K562 (cell line): ENCODE measurements around the gene AMOTL1. TPM values are rescaled to one million over a fixed set of nuclear protein-coding genes. Genes with fewer than 3 reads are reported as not detected.

Experiments
- ARID4B ChIP-seq: sonication (generic); formaldehyde crosslinking; IDR thresholded peaks from 2 replicates; pipeline ENCODE4 v1.8.0; 2022; ENCODE audit warnings: mild to moderate bottlenecking, missing genetic modification reagents
- ATF2 ChIP-seq: sonication (generic); formaldehyde crosslinking; IDR thresholded peaks from 2 replicates; pipeline ENCODE4 v1.8.1; 2022; ENCODE audit warnings: missing genetic modification reagents
- CEBPG ChIP-seq, 3 experiments: fragments of 200-800 bp in 1 of 3; sonication (Bioruptor generic) in 1 of 3; sonication (generic) in 1 of 3; formaldehyde crosslinking in 1 of 3; IDR thresholded peaks in 2 of 3; conservative IDR thresholded peaks in 1 of 3; 2 replicates each; pipeline versions ENCODE4 v1.6.1 to v1.8.0; 2016 to 2022; ENCODE audit warnings: missing compliant biosample characterization in 2 of 3, missing genetic modification characterization in 2 of 3, mild to moderate bottlenecking in 1 of 3, missing genetic modification reagents in 1 of 3
- FIP1L1 ChIP-seq: fragments of 200-400 bp; formaldehyde crosslinking; IDR thresholded peaks from 2 replicates; pipeline ENCODE4 v1.6.1; 2018; ENCODE audit warnings: mild to moderate bottlenecking, low read depth, low read length; ENCODE audit not compliant: poor library complexity, severe bottlenecking
- KDM1A ChIP-seq, 2 experiments: fragments of 450-650 bp; IDR thresholded peaks; 2 replicates each; pipeline ENCODE4 v1.6.1; 2016; ENCODE audit warnings: mild to moderate bottlenecking in 2 of 2
- KLF10 ChIP-seq: fragments of 250-450 bp; sonication (Bioruptor Pico); IDR thresholded peaks from 2 replicates; pipeline ENCODE4 v1.6.1; 2021; ENCODE audit warnings: matching md5 sums
- NCOR1 ChIP-seq: fragments of 450-650 bp; IDR thresholded peaks from 2 replicates; pipeline ENCODE4 v1.6.1; 2016; ENCODE audit warnings: mild to moderate bottlenecking, moderate library complexity
- NR1H2 ChIP-seq: sonication (generic); formaldehyde crosslinking; IDR thresholded peaks from 2 replicates; pipeline ENCODE4 v1.4.0; 2020; ENCODE audit warnings: mild to moderate bottlenecking, missing genetic modification reagents
- PTBP1 ChIP-seq: fragments of 200-400 bp; formaldehyde crosslinking; IDR thresholded peaks from 2 replicates; pipeline ENCODE4 v1.6.1; 2017; ENCODE audit warnings: low read depth, low read length
- SMARCA5 ChIP-seq: fragments of 450-650 bp; IDR thresholded peaks from 2 replicates; pipeline ENCODE4 v1.6.1; 2016
- STAT5A ChIP-seq: IDR thresholded peaks from 2 replicates; pipeline ENCODE4 v1.6.1; 2012; ENCODE audit warnings: low read length, inconsistent platforms, borderline replicate concordance
- WHSC1 ChIP-seq: IDR thresholded peaks from one replicate; pipeline ENCODE4 v1.6.1; 2012; ENCODE audit warnings: low read length, control low read depth, inconsistent platforms
- ZNF79 ChIP-seq: fragments of 250-450 bp; sonication (Bioruptor Pico); IDR thresholded peaks from 2 replicates; pipeline ENCODE4 v1.4.0; 2020; ENCODE audit warnings: low read depth, mild to moderate bottlenecking, moderate library complexity
- polyA plus RNA-seq, 8 experiments: library from polyadenylated mRNA; depleted of rRNA in 4 of 8; stranded (reverse) in 5 of 8; unstranded in 3 of 8; fragments of >200 nt; fragmentation: Nextera tagmentation in 2 of 8; fragmentation: Illumina TruSeq in 1 of 8; extraction: Ambion mirVana in 2 of 8; extraction: Trizol in 1 of 8; gene quantifications; 2 replicates each; pipeline versions ENCODE4 v1.2.1 to v1.2.3, GENCODE V29; 2011 to 2014; ENCODE audit warnings: inconsistent platforms in 1 of 8, missing spikeins in 1 of 8
- total RNA-seq, 7 experiments: library from RNA; depleted of rRNA in 6 of 7; stranded (reverse); fragments of >200 nt in 6 of 7; fragmentation: Illumina TruSeq in 2 of 7; extraction: Trizol in 2 of 7; gene quantifications; 2 replicates each; pipeline versions ENCODE4 v1.2.1 to v1.2.3, GENCODE V29; 2011 to 2021; ENCODE audit warnings: low replicate concordance in 1 of 7
- TF ChIP-seq, protein P1 (sequence below): fragments of 200-800 bp; sonication (Bioruptor generic); IDR thresholded peaks from 2 replicates; pipeline ENCODE4 v1.6.1; 2017; ENCODE audit warnings: missing genetic modification characterization, missing compliant biosample characterization
- TF ChIP-seq, protein P2 (sequence below), 3 experiments: fragments of 200-800 bp in 1 of 3; fragments of 250-450 bp in 1 of 3; fragments of 450-650 bp in 1 of 3; sonication (Bioruptor Pico) in 1 of 3; sonication (Bioruptor generic) in 1 of 3; formaldehyde crosslinking in 1 of 3; IDR thresholded peaks; 2 replicates each; pipeline versions ENCODE4 v1.6.1 to v1.8.0; 2016 to 2022; ENCODE audit warnings: mild to moderate bottlenecking in 2 of 3, missing genetic modification characterization in 2 of 3, missing compliant biosample characterization in 1 of 3, moderate library complexity in 1 of 3

The AMOTL1 gene
- total and polyA plus RNA-seq, 9 of the 15 experiments (the other 6 are each of a cell fraction or from before 2014, with no cell fraction given), result 4.0 to 35.4 (median 14.0) TPM

DNA sequence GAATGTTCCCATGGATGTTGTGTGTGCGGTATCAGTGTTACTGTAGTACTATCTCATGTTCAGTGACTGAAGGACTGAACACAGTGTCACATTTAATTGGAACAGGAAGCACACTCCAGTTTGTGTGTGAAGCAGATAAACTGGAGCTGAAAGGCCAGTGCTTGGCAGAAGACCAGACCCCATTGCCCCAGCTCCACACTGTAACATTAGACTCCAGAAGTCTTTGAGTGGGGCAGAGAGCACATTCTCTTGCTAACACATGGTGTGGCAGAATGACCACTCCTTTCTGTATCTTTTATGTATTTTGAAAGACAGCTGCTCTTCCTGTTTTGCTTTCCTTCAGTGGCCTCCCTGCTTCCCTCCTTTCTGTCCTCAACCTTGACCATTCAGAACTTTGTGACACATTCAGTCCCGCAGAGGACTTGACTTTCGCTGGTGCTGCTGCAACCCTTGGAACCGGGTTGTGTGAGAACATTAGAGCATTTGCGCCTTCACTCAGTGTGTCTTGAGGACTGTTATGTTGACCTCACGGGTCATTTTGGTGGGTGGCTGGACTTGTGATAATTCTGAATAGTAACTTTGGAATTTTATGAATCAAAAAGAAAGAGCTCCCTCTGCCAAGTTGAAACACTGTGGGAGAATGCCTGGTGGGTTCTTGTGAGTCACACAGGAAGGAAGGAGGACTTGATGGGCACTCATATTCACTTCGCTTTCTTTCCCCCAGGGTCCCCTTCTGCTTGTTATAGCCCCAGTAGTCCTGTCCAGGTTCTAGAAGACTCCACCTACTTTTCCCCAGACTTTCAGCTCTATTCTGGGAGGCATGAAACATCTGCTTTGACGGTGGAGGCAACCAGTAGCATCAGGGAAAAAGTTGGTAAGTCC is 26.4 kb downstream of the AMOTL1 start (continued):
- TF ChIP-seq NCOR1, result peak; percentile 46; the same call in 1 of the 2 replicates
- TF ChIP-seq, protein P1, sequence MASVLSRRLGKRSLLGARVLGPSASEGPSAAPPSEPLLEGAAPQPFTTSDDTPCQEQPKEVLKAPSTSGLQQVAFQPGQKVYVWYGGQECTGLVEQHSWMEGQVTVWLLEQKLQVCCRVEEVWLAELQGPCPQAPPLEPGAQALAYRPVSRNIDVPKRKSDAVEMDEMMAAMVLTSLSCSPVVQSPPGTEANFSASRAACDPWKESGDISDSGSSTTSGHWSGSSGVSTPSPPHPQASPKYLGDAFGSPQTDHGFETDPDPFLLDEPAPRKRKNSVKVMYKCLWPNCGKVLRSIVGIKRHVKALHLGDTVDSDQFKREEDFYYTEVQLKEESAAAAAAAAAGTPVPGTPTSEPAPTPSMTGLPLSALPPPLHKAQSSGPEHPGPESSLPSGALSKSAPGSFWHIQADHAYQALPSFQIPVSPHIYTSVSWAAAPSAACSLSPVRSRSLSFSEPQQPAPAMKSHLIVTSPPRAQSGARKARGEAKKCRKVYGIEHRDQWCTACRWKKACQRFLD (CRISPR knock-in tag), result 0 out of 2 replicates have a peak, but pooled peaks have one; percentile 53
- no peak for TF ChIP-seq KLF10
- no peak for TF ChIP-seq CEBPG (CRISPR knock-in tag; IDR thresholded peaks at IDR 0.05)
- TF ChIP-seq CEBPG (tag; conservative IDR thresholded peaks at IDR 0.05 in 1 of 2, IDR thresholded peaks at IDR 0.05 in 1 of 2), result no peak
- no peak for TF ChIP-seq FIP1L1
- TF ChIP-seq ATF2 (CRISPR knock-in tag), result no peak
- 0 out of 2 replicates have a peak, but pooled peaks have one; percentile 7 for TF ChIP-seq STAT5A
- peak in 1 of 2 experiments; percentile 18; a peak in 1 of 4 replicates for TF ChIP-seq KDM1A (IDR thresholded peaks at IDR 0.05)
- TF ChIP-seq, protein P2, sequence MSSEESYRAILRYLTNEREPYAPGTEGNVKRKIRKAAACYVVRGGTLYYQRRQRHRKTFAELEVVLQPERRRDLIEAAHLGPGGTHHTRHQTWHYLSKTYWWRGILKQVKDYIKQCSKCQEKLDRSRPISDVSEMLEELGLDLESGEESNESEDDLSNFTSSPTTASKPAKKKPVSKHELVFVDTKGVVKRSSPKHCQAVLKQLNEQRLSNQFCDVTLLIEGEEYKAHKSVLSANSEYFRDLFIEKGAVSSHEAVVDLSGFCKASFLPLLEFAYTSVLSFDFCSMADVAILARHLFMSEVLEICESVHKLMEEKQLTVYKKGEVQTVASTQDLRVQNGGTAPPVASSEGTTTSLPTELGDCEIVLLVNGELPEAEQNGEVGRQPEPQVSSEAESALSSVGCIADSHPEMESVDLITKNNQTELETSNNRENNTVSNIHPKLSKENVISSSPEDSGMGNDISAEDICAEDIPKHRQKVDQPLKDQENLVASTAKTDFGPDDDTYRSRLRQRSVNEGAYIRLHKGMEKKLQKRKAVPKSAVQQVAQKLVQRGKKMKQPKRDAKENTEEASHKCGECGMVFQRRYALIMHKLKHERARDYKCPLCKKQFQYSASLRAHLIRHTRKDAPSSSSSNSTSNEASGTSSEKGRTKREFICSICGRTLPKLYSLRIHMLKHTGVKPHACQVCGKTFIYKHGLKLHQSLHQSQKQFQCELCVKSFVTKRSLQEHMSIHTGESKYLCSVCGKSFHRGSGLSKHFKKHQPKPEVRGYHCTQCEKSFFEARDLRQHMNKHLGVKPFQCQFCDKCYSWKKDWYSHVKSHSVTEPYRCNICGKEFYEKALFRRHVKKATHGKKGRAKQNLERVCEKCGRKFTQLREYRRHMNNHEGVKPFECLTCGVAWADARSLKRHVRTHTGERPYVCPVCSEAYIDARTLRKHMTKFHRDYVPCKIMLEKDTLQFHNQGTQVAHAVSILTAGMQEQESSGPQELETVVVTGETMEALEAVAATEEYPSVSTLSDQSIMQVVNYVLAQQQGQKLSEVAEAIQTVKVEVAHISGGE (CRISPR knock-in tag; IDR thresholded peaks at IDR 0.05), result peak in 1 of 3 experiments; percentile 84; a peak in 2 of 6 replicates
- no peak for TF ChIP-seq ARID4B (CRISPR knock-in tag)
- no peak for TF ChIP-seq ZNF79
- TF ChIP-seq PTBP1, result no peak
- TF ChIP-seq NR1H2 (CRISPR knock-in tag), result no peak
- no peak for TF ChIP-seq SMARCA5
- no peak for TF ChIP-seq WHSC1
